ENCODE data around the gene EXOC2.

- TF ChIP-seq POLR2A (IDR thresholded peaks at IDR 0.05; ENCODE audit: low read depth) (no peak), EP300 (IDR thresholded peaks at IDR 0.05) (no peak)
These were observed 34.7 kb downstream of the EXOC2 start for GRCh38 chr6:658244-658643.

Measured in esophagus muscularis mucosa (tissue), 2 donors.